Stimulated activated naive CD8-positive, alpha-beta T cell treated with anti-CD3 and anti-CD28 coated beads, Interleukin-15, Interleukin-2, amounts not matched to agents 100 U/mL and 50 U/mL, for 24 hours (primary cell): ENCODE results near the gene GTF2I.
A peak's percentile ranks its signal among the peaks of the same experiment; 100 is the strongest.
"Not testable (repeated sequence)": the region's sequence is repeated elsewhere in the genome, so short reads cannot be mapped to it uniquely, and the experiment has no call there.

Experiments used
- ATAC-seq: fragments of 150-1000 bp; cut with Tn5 transposase; one replicate; pipeline ENCODE4 v1.10.0; 2021
- DNase-seq: peaks from one replicate; pipeline ENCODE4 v3.0.0; 2021

The GTF2I gene

GRCh38 chr7:74775111-74775510, 117.6 kb downstream of the GTF2I start:
- peak; percentile 38 for ATAC-seq

GRCh38 chr7:74779053-74779452, 121.5 kb downstream of the GTF2I start:
- ATAC-seq, DNase-seq: not testable (repeated sequence)

More at GRCh38 chr7:74775111-74775510, 117.6 kb downstream of the GTF2I start:
- not testable (repeated sequence) for DNase-seq

GRCh38 chr7:74781746-74782145, 124.2 kb downstream of the GTF2I start:
- not testable (repeated sequence) for DNase-seq, ATAC-seq

DNA sequence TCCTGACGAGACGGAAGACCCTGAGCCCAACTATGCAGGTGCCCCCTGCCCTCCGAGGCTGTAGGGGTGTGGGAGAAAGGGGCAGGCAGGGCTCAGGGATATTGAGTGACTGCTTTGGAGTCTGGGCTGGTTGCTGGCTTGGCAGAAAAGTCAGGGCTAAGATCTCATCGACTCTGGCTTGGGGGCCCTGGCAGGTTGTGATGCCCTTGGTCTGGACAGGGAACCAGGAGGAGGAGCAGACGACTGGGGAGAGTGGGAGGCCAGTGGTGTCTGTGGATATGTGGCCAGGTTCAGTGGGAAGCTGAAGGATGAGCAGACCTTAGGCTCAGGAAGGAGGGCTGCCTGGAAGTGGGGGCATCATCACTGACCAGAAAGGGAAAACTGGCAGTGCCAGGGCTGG, 126.1 kb downstream of the GTF2I start:
- ATAC-seq, DNase-seq: not testable (repeated sequence)

- peak; percentile 95 for ATAC-seq
- peak; percentile 95 for DNase-seq
Observed at GRCh38 chr7:74788369-74789150, 131.0 kb downstream of the GTF2I start.

DNA sequence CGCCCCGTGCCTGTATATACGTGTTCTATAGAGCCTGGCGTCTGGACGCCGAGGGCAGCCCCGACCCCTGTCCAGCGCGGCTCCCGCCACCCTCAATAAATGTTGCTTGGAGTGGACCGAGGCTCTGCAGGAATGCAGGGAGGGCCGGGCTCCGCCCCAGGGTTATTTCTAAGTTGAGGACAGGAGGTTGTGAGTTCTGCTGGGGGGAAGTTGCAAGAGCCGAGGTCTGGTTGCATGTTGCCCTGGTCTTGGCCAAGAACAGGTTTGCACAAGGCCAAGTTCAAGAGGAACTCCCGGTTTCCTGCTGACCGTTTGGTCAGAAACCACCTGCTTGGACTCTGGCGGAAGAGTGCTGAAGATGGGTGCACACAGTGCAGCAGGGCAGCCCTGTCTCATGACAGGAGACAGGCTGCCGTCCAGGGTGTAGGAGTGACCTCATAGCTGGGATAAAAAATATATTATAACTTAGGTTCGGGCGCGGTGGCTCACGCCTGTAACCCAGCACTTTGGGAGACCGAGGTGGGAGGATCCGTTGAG, 131.8 kb downstream of the GTF2I start:
- not testable (repeated sequence) for ATAC-seq, DNase-seq

GRCh38 chr7:74797848-74798622, 140.5 kb downstream of the GTF2I start:
- peak; percentile 21 for ATAC-seq
- DNase-seq = not testable (repeated sequence)

GRCh38 chr7:74798644-74799043, 141.1 kb downstream of the GTF2I start:
- DNase-seq = not testable (repeated sequence)
- peak; percentile 62 for ATAC-seq
